AG04450 (cell line): ENCODE data around the gene MSH3. TPM values are rescaled to one million over a fixed set of nuclear protein-coding genes. Genes with fewer than 3 reads are reported as not detected.

Source experiments
- CTCF ChIA-PET: fragments of 300-600, 350-600 bp; formaldehyde crosslinking; extraction: SDS; loops from one replicate; lab custom pipeline; 2022; ENCODE audit warnings: antibody characterized with exemption, inconsistent platforms; lab: Charles Lee
- POLR2A ChIA-PET: fragments of 350-600 bp; formaldehyde crosslinking; extraction: SDS; loops from one replicate; lab custom pipeline; 2021; ENCODE audit warnings: antibody characterized with exemption, inconsistent platforms; lab: Yijun Ruan, JAX
- DNase-seq: peaks from one replicate; pipeline ENCODE4 v3.0.0-alpha.2; 2011; ENCODE audit warnings: low read depth, low spot score
- H3K27ac ChIP-seq: one replicate; pipeline ENCODE4 v1.5.1; 2012; ENCODE audit warnings: low read depth, low read length, control low read depth
- H3K27me3 ChIP-seq: one replicate; pipeline ENCODE4 v1.6.0; 2012; ENCODE audit warnings: low read length; ENCODE audit not compliant: control insufficient read depth, insufficient read depth
- H3K4me3 ChIP-seq: 2 replicates; pipeline ENCODE4 v1.5.1; 2011; ENCODE audit warnings: mild to moderate bottlenecking, low read depth, low read length, control low read depth
- H3K9me3 ChIP-seq: 2 replicates; pipeline ENCODE4 v1.5.1; 2012; ENCODE audit warnings: low read length; ENCODE audit not compliant: control insufficient read depth, insufficient read depth
- polyA plus RNA-seq: library from polyadenylated mRNA; depleted of rRNA; stranded (reverse); fragments of >200 nt; gene quantifications from 2 replicates; pipeline ENCODE4 v1.2.3, GENCODE V29; 2011
- TF ChIP-seq, protein P1 (sequence below): IDR thresholded peaks from 2 replicates; pipeline ENCODE4 v1.5.1; 2011; ENCODE audit warnings: low read depth, low read length, control low read depth, inconsistent platforms

Gene MSH3
- polyA plus RNA-seq, 1 experiment = 10.8 TPM

DNA sequence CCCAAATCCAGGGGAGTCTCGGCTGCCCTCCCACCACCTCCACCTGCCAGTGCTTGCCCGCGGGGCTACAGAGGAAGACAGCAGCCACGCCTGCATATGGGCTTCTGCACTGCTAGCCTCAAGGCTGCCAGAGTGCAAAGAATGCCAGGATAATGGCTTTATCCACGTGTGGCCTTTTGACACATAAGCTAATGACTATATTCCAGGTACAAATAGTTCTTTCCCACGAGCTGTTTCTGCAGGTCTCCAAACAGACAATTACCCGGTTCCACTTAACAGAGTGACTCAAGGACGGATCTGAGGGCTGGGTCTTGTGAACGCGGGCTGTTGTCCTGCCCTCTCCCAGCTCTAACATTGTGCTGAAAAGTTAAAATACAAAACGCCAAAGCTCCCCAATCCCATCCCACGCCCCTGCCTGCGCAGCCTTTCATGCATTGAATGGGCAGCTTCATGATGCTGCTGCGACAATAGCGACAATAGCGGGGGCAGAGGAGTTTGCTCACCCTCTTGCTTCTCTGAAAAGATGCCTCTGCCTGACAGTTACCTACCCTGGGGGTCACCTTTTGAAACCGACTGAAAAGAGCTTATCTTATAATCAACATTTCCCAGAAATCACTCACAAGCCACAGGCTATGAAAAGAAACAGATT is 39.1 kb upstream of the MSH3 start:
- Histone ChIP-seq H3K27ac (no peak overlapping the region), H3K27me3 (no peaks in the 10 kb centered on the region), H3K9me3 (no peaks in the 10 kb centered on the region), H3K4me3 (no peak overlapping the region)
- TF ChIP-seq, protein P1, sequence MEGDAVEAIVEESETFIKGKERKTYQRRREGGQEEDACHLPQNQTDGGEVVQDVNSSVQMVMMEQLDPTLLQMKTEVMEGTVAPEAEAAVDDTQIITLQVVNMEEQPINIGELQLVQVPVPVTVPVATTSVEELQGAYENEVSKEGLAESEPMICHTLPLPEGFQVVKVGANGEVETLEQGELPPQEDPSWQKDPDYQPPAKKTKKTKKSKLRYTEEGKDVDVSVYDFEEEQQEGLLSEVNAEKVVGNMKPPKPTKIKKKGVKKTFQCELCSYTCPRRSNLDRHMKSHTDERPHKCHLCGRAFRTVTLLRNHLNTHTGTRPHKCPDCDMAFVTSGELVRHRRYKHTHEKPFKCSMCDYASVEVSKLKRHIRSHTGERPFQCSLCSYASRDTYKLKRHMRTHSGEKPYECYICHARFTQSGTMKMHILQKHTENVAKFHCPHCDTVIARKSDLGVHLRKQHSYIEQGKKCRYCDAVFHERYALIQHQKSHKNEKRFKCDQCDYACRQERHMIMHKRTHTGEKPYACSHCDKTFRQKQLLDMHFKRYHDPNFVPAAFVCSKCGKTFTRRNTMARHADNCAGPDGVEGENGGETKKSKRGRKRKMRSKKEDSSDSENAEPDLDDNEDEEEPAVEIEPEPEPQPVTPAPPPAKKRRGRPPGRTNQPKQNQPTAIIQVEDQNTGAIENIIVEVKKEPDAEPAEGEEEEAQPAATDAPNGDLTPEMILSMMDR = no peak
- DNase-seq = no peak
- POLR2A ChIA-PET = no interaction called here
- CTCF ChIA-PET = interaction anchor here (0.6 kb wide), 1 partner anchor 1594 kb away, joined by 4 read pairs; no protein-coding TSS in a partner anchor

DNA sequence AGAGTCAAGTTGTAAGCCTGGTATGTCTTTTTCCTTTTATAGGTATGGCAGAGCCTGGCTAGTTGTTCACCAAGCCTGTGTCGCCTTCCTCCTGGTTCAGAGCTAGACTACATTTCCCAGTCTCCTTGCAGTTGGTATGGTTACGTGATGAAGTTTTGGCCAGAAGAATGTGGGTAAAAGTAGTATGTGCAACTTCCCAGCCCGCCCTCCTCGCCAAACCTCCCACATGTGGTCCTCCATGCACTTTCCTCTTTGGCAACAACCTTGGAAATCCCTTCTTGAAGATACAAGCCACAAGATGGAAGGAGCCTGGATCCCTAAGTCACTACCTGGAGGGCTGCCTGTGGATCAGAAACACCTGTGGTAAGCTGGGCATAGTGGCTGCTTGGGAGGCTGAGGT is 36.0 kb upstream of the MSH3 start:
- TF ChIP-seq, protein P1 = no peak
- ChIA-PET POLR2A (no interaction called here), CTCF (no interaction called here)
- Histone ChIP-seq H3K9me3 (no peaks in the 10 kb centered on the region), H3K4me3 (no peak overlapping the region), H3K27me3 (no peaks in the 10 kb centered on the region), H3K27ac (no peak overlapping the region)
- no peak for DNase-seq

DNA sequence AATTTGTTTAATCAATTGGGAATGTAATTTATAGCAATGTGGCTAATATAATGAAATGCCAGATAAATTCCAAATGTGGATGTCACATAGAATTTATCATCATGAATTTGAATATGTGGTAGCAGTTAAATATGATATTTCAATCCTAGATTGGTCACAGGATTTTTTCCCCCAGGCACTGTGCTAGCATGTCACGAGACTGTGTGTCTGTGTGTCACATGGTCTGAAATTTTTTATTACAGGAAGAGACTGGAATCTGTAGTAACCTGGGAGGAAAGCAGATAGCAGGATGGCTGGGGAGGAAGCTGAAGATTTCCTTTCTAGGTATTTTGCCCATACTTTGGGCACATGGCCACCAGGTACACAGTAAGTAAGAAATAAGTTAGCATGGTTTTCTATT is 35.4 kb upstream of the MSH3 start:
- Histone ChIP-seq H3K27ac (no peak overlapping the region), H3K4me3 (no peak overlapping the region), H3K27me3 (no peaks in the 10 kb centered on the region), H3K9me3 (no peaks in the 10 kb centered on the region)
- POLR2A ChIA-PET = no interaction called here
- CTCF ChIA-PET = no interaction called here
- no peak for DNase-seq
- TF ChIP-seq, protein P1 = no peak

DNA sequence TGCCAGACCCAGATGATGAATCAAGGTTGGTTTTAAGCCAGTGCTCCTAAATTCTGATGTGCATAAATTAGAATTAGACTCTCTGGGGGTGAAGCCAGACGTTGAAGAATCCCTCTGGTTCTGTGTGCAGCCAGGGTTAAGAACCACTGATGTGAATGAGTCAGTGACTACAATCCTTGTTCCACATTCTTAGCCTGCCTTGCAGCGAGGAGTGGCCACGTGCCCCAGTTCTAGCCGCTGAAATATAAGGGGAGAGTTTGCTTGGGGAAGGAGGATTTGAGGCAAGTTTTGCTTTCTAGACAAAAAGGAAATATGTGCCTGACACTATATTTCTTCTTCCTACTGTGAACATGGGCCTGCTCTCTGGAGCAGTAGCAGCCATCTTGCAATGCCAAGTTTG is 34.2 kb upstream of the MSH3 start:
- DNase-seq = peak; percentile 7
- Histone ChIP-seq H3K27ac (no peak overlapping the region), H3K9me3 (no peaks in the 10 kb centered on the region), H3K27me3 (no peaks in the 10 kb centered on the region), H3K4me3 (no peak overlapping the region)
- CTCF ChIA-PET = no interaction called here
- POLR2A ChIA-PET = no interaction called here
- TF ChIP-seq, protein P1 = no peak

DNA sequence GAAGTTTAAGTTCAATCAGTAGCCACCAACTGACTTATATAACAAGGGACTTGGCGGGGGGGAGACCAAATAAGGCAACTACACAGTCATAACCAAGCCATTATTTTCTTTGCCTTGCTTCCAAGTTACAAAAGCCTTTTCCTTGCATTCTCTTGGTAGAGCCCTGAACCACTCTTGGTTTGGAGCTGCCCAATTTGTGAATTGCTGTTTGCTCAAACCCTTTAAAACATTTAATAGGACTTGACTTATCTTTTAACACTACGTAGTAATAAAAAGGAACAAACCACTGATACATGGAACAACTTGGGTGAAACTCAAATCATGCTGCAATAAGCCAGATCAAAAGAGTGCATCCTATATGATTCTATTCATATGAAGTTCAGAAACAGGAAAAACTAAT is 31.7 kb upstream of the MSH3 start:
- H3K9me3 ChIP-seq = no peaks in the 10 kb centered on the region
- TF ChIP-seq, protein P1 = no peak
- ChIA-PET CTCF (no interaction called here), POLR2A (no interaction called here)
- H3K4me3 ChIP-seq = no peak overlapping the region
- H3K27ac ChIP-seq = no peak overlapping the region
- no peaks in the 10 kb centered on the region for H3K27me3 ChIP-seq
- DNase-seq = no peak
